Measurements from ENCODE around the gene PRKAR1B. TPM values are rescaled to one million over a fixed set of nuclear protein-coding genes. Genes with fewer than 3 reads are reported as not detected.

PRKAR1B gene
- total RNA-seq, 1 experiment from 2014 or later: 51.7 TPM

DNA sequence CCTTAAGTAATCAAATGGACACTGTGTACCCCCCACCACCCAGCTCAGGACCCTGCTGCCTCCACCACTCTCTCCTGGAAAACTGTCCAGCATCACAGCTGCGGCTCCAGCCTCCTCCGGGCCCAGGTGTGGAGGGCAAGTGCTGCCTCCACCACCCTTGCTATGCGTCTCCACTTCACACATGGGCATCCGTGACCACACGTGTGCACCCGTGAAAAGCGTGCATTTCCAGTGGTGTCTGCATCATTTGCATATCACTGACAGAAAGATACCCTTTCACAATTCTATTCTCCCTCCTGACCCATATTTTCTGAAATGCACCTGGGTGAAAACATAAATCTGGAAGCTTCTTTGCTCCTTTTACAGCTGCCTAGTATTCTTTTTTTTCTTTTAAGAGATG, 117.7 kb downstream of the PRKAR1B start:
- H3K27ac ChIP-seq: no peak overlapping the region
- no peaks in the 10 kb centered on the region for H3K9me2 ChIP-seq (ENCODE audit: insufficient read depth)
- no TSS peak for BruUV-seq (replicated peaks)
- H3K79me2 ChIP-seq (ENCODE audit: low read depth): no peaks in the 10 kb centered on the region
- no peak overlapping the region for H3K4me2 ChIP-seq
- POLR2A ChIA-PET (ENCODE audit: unreplicated experiment): no interaction called here
- H3K36me3 ChIP-seq (ENCODE audit: low read depth): no peaks in the 10 kb centered on the region
- no peak for DNase-seq
- peaks cover 23% of the 10 kb centered on the region; the same call in 1 of the 2 replicates for H3F3A ChIP-seq (ENCODE audit: insufficient read depth, low read depth)
- no peaks in the 10 kb centered on the region for H3K4me1 ChIP-seq (replicated peaks; ENCODE audit: insufficient read depth)
- H2AFZ ChIP-seq: no peak overlapping the region
- CTCF ChIA-PET: no interaction called here
- peaks cover 7% of the 10 kb centered on the region; the same call in 1 of the 2 replicates for H4K20me1 ChIP-seq (ENCODE audit: insufficient read depth)
- intact Hi-C loops (cut with micrococcal nuclease; ENCODE audit: unreplicated experiment): no loop called here
- no peaks in the 10 kb centered on the region for H3K27me3 ChIP-seq (ENCODE audit: insufficient read depth, low read depth)
- TF ChIP-seq EZH2 (IDR thresholded peaks at IDR 0.05; ENCODE audit: low read depth): no peak
- H3K4me3 ChIP-seq: no peak overlapping the region
- no peaks in the 10 kb centered on the region for H3K9me3 ChIP-seq (ENCODE audit: insufficient read depth, low read depth)

DNA sequence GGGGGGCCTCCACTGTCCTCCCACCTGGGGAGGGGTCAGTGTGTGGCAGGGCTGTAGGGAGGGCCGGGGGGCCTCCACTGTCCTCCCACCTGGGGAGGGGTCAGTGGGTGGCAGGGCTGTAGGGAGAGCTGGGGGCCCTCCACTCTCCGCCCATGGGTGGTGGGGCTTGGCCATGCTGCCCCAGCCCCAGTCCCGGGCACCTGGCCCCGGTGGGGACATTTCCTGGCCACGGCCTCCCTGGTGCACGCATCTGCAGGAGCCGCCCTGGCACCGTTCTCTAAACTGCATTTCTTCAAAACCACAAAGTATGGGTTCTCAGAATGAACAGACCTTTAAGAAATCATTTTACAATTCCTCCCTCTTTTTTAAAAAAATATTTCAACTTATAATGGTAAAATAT, 118.1 kb downstream of the PRKAR1B start:
- Histone ChIP-seq H3K27ac (no peak overlapping the region), H3K36me3 (ENCODE audit: low read depth) (no peaks in the 10 kb centered on the region), H3F3A (ENCODE audit: insufficient read depth, low read depth) (peaks cover 23% of the 10 kb centered on the region; the same call in 1 of the 2 replicates), H3K79me2 (ENCODE audit: low read depth) (no peaks in the 10 kb centered on the region), H3K4me1 (replicated peaks; ENCODE audit: insufficient read depth) (no peaks in the 10 kb centered on the region), H3K4me3 (no peak overlapping the region), H3K9me2 (ENCODE audit: insufficient read depth) (no peaks in the 10 kb centered on the region), H2AFZ (no peak overlapping the region), H3K27me3 (ENCODE audit: insufficient read depth, low read depth) (no peaks in the 10 kb centered on the region), H3K4me2 (no peak overlapping the region), H4K20me1 (ENCODE audit: insufficient read depth) (peaks cover 7% of the 10 kb centered on the region; the same call in 1 of the 2 replicates), H3K9me3 (ENCODE audit: insufficient read depth, low read depth) (no peaks in the 10 kb centered on the region)
- intact Hi-C loops (cut with micrococcal nuclease; ENCODE audit: unreplicated experiment): no loop called here
- DNase-seq: no peak
- POLR2A ChIA-PET (ENCODE audit: unreplicated experiment): no interaction called here
- CTCF ChIA-PET: no interaction called here
- no TSS peak for BruUV-seq (replicated peaks)
- no peak for TF ChIP-seq EZH2 (IDR thresholded peaks at IDR 0.05; ENCODE audit: low read depth)
- TF ChIP-seq, protein P1, sequence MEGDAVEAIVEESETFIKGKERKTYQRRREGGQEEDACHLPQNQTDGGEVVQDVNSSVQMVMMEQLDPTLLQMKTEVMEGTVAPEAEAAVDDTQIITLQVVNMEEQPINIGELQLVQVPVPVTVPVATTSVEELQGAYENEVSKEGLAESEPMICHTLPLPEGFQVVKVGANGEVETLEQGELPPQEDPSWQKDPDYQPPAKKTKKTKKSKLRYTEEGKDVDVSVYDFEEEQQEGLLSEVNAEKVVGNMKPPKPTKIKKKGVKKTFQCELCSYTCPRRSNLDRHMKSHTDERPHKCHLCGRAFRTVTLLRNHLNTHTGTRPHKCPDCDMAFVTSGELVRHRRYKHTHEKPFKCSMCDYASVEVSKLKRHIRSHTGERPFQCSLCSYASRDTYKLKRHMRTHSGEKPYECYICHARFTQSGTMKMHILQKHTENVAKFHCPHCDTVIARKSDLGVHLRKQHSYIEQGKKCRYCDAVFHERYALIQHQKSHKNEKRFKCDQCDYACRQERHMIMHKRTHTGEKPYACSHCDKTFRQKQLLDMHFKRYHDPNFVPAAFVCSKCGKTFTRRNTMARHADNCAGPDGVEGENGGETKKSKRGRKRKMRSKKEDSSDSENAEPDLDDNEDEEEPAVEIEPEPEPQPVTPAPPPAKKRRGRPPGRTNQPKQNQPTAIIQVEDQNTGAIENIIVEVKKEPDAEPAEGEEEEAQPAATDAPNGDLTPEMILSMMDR (conservative IDR thresholded peaks at IDR 0.05): no peak

DNA sequence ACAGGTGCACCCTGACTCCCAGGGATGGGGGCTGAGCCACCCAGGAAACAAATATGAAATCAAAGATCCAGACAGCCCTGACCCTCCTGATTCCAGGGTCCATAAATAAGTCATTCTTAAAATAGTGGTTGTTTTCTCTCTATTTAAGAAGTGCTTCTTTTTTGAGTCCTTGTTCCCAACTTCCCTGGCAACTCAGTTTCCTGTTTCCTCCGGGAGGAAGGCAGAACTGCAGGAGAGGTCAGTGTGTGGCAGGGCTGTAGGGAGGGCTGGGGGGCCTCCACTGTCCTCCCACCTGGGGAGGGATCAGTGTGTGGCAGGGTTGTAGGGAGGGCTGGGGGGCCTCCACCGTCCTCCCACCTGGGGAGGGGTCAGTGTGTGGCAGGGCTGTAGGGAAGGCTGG, 118.7 kb downstream of the PRKAR1B start:
- Histone ChIP-seq H3K4me3 (no peak overlapping the region), H3F3A (ENCODE audit: insufficient read depth, low read depth) (peaks cover 23% of the 10 kb centered on the region; the same call in 1 of the 2 replicates), H3K27me3 (ENCODE audit: insufficient read depth, low read depth) (no peaks in the 10 kb centered on the region), H3K36me3 (ENCODE audit: low read depth) (no peaks in the 10 kb centered on the region), H3K79me2 (ENCODE audit: low read depth) (no peaks in the 10 kb centered on the region), H3K27ac (no peak overlapping the region), H3K4me2 (no peak overlapping the region), H3K4me1 (replicated peaks; ENCODE audit: insufficient read depth) (no peaks in the 10 kb centered on the region), H3K9me2 (ENCODE audit: insufficient read depth) (no peaks in the 10 kb centered on the region), H2AFZ (no peak overlapping the region), H4K20me1 (ENCODE audit: insufficient read depth) (peaks cover 7% of the 10 kb centered on the region; the same call in 1 of the 2 replicates), H3K9me3 (ENCODE audit: insufficient read depth, low read depth) (no peaks in the 10 kb centered on the region)
- POLR2A ChIA-PET (ENCODE audit: unreplicated experiment): no interaction called here
- no TSS peak for BruUV-seq (replicated peaks)
- CTCF ChIA-PET: no interaction called here
- TF ChIP-seq, protein P1 (conservative IDR thresholded peaks at IDR 0.05): no peak
- no peak for TF ChIP-seq EZH2 (IDR thresholded peaks at IDR 0.05; ENCODE audit: low read depth)
- no peak for DNase-seq
- intact Hi-C loops (cut with micrococcal nuclease; ENCODE audit: unreplicated experiment): no loop called here

DNA sequence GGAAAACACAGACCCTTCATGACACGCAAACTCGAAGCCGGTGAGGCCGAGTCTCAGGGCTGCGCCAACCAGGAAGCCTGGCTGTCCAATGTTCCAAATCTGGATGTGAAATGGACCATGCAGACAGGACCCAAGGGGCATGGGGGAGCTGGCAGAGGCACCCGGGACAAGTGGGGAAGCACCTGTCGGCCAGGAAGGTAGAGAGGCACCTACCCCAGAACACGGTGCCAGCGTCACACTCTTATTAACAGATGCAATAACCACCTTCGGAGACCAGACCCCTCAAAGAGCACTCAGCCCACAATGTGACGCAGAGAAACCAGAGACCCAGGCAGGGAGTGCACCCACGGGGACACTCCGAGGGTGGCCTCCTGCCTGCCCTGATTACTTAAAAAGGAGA, 119.1 kb downstream of the PRKAR1B start:
- Histone ChIP-seq H3K36me3 (ENCODE audit: low read depth) (no peaks in the 10 kb centered on the region), H3K4me1 (replicated peaks; ENCODE audit: insufficient read depth) (no peaks in the 10 kb centered on the region), H3K4me2 (no peak overlapping the region), H3K79me2 (ENCODE audit: low read depth) (no peaks in the 10 kb centered on the region), H3K4me3 (no peak overlapping the region), H3K9me3 (ENCODE audit: insufficient read depth, low read depth) (no peaks in the 10 kb centered on the region), H3K27me3 (ENCODE audit: insufficient read depth, low read depth) (no peaks in the 10 kb centered on the region), H4K20me1 (ENCODE audit: insufficient read depth) (peaks cover 7% of the 10 kb centered on the region; the same call in 1 of the 2 replicates), H3K9me2 (ENCODE audit: insufficient read depth) (no peaks in the 10 kb centered on the region), H2AFZ (no peak overlapping the region), H3K27ac (no peak overlapping the region), H3F3A (ENCODE audit: insufficient read depth, low read depth) (peaks cover 23% of the 10 kb centered on the region; the same call in 1 of the 2 replicates)
- BruUV-seq (replicated peaks): no TSS peak
- intact Hi-C loops (cut with micrococcal nuclease; ENCODE audit: unreplicated experiment): no loop called here
- TF ChIP-seq, protein P1 (conservative IDR thresholded peaks at IDR 0.05): no peak
- no peak for TF ChIP-seq EZH2 (IDR thresholded peaks at IDR 0.05; ENCODE audit: low read depth)
- ChIA-PET CTCF (no interaction called here), POLR2A (ENCODE audit: unreplicated experiment) (no interaction called here)
- DNase-seq: no peak

Data from PC-9 (cell line).